Measurements from ENCODE around the gene UBL4B. TPM values are rescaled to one million over a fixed set of nuclear protein-coding genes. Genes with fewer than 3 reads are reported as not detected.

Gene UBL4B
- total and polyA plus RNA-seq, 9 donors: 0.31 TPM; not detected in 8

GRCh38 chr1:110158261-110158660, 46.0 kb downstream of the UBL4B start:
- no peak for DNase-seq
- WGBS, 3 donors: 59 to 76% (median 69%) methylated on average over 5 of the region's 5 CpGs
- intact Hi-C loops (cut with DNase I): no loop called here
- Histone ChIP-seq H3K27ac (no peak overlapping the region), H3K36me3 (no peaks in the 10 kb centered on the region), H3K9me3 (no peaks in the 10 kb centered on the region), H3K27me3 (no peaks in the 10 kb centered on the region), H3K4me3 (no peak overlapping the region), H3K4me1 (ENCODE audit: insufficient read depth) (no peaks in the 10 kb centered on the region)
- no peak for TF ChIP-seq EP300 (IDR thresholded peaks at IDR 0.05)
- TF ChIP-seq CTCF (IDR thresholded peaks at IDR 0.05): no peak
- no peak for TF ChIP-seq POLR2A (IDR thresholded peaks at IDR 0.05)

- Histone ChIP-seq H3K27me3 (no peaks in the 10 kb centered on the region), H3K4me1 (ENCODE audit: insufficient read depth) (no peaks in the 10 kb centered on the region), H3K9me3 (no peaks in the 10 kb centered on the region), H3K27ac (no peak overlapping the region), H3K36me3 (no peaks in the 10 kb centered on the region), H3K4me3 (no peak overlapping the region)
- intact Hi-C loops (cut with DNase I): no loop called here
- WGBS, 3 donors: 30 to 44% (median 41%) methylated on average over 2 of the region's 2 CpGs
- no peak for DNase-seq
- no peak for TF ChIP-seq EP300 (IDR thresholded peaks at IDR 0.05)
- TF ChIP-seq POLR2A (IDR thresholded peaks at IDR 0.05): no peak
Observed at GRCh38 chr1:110159168-110159567, 46.9 kb downstream of the UBL4B start.

GRCh38 chr1:110160538-110161100, 48.4 kb downstream of the UBL4B start:
- Histone ChIP-seq H3K36me3 (no peaks in the 10 kb centered on the region), H3K27ac (no peak overlapping the region), H3K4me3 (no peak overlapping the region), H3K4me1 (ENCODE audit: insufficient read depth) (no peaks in the 10 kb centered on the region), H3K27me3 (no peaks in the 10 kb centered on the region), H3K9me3 (no peaks in the 10 kb centered on the region)
- DNase-seq: no peak
- WGBS, 3 donors: 65 to 73% (median 70%) methylated on average over 10 of the region's 10 CpGs
- no peak for TF ChIP-seq EP300 (IDR thresholded peaks at IDR 0.05)
- no peak for TF ChIP-seq POLR2A (IDR thresholded peaks at IDR 0.05)
- no peak for TF ChIP-seq CTCF (IDR thresholded peaks at IDR 0.05)
- intact Hi-C loops (cut with DNase I): no loop called here

- no peaks in the 10 kb centered on the region for H3K36me3 ChIP-seq
- no peaks in the 10 kb centered on the region for H3K27me3 ChIP-seq
- H3K4me3 ChIP-seq: no peak overlapping the region
- no peaks in the 10 kb centered on the region for H3K9me3 ChIP-seq
- no peaks in the 10 kb centered on the region for H3K4me1 ChIP-seq (ENCODE audit: insufficient read depth)
- H3K27ac ChIP-seq: no peak overlapping the region
- TF ChIP-seq EP300 (IDR thresholded peaks at IDR 0.05): no peak
- DNase-seq: no peak
- intact Hi-C loops (cut with DNase I): no loop called here
- 77 to 82% (median 77%) methylated on average over 3 of the region's 3 CpGs for WGBS, 3 donors
Observed at GRCh38 chr1:110161165-110161564, 48.9 kb downstream of the UBL4B start.

- TF ChIP-seq EP300 (IDR thresholded peaks at IDR 0.05): no peak
- Histone ChIP-seq H3K36me3 (no peaks in the 10 kb centered on the region), H3K4me1 (ENCODE audit: insufficient read depth) (no peaks in the 10 kb centered on the region), H3K27me3 (no peaks in the 10 kb centered on the region), H3K4me3 (no peak overlapping the region), H3K9me3 (no peaks in the 10 kb centered on the region), H3K27ac (no peak overlapping the region)
- 75 to 82% (median 79%) methylated on average over 11 of the region's 11 CpGs for WGBS, 3 donors
- no peak for DNase-seq
- intact Hi-C loops (cut with DNase I): no loop called here
Observed at GRCh38 chr1:110161849-110162248, 49.6 kb downstream of the UBL4B start.

Other genes with a start within 250 kb of the UBL4B start
- 10 to 100 TPM; 24.2 to 57.6 (median 44.3) TPM for gene CSF1, start 201.6 kb upstream of the UBL4B start, total RNA-seq
- gene CSF1, start 201.6 kb upstream of the UBL4B start, polyA plus RNA-seq: 10 to 100 TPM; 13.1 to 48.6 TPM
- gene AHCYL1, start 127.7 kb upstream of the UBL4B start, total RNA-seq: 100 to 1,000 TPM in 2 of 7 donors, 10 to 100 TPM in 5; 41.1 to 113 (median 85.8) TPM
- 100 to 1,000 TPM in 1 of 2 donors, 10 to 100 TPM in 1; 41.8 to 103 TPM for gene AHCYL1, start 127.7 kb upstream of the UBL4B start, polyA plus RNA-seq
- gene STRIP1, start 77.8 kb upstream of the UBL4B start, total RNA-seq: 10 to 100 TPM; 35.1 to 46.7 (median 45.5) TPM
- 10 to 100 TPM; 21.6 to 27.4 TPM for gene STRIP1, start 77.8 kb upstream of the UBL4B start, polyA plus RNA-seq
- under 1 TPM in 4 of 7 donors, not detected in 3; 0.12 to 0.43 (median 0.29) TPM for gene ALX3, start 41.8 kb upstream of the UBL4B start, total RNA-seq
- under 1 TPM in 1 of 2 donors, not detected in 1; 0.36 TPM for gene ALX3, start 41.8 kb upstream of the UBL4B start, polyA plus RNA-seq
- under 1 TPM in 4 of 7 donors, not detected in 3; 0.05 to 0.15 (median 0.05) TPM for gene SLC6A17, start 38.1 kb downstream of the UBL4B start, total RNA-seq
- under 1 TPM; 0.03 to 0.06 TPM for gene SLC6A17, start 38.1 kb downstream of the UBL4B start, polyA plus RNA-seq
- gene KCNC4, start 97.9 kb downstream of the UBL4B start, total RNA-seq: 10 to 100 TPM in 5 of 7 donors, 1 to 10 TPM in 2; 5.5 to 18.0 (median 14.2) TPM
- 1 to 10 TPM; 3.2 to 5.0 TPM for gene KCNC4, start 97.9 kb downstream of the UBL4B start, polyA plus RNA-seq
- gene RBM15, start 226.9 kb downstream of the UBL4B start, total RNA-seq: 10 to 100 TPM; 21.2 to 28.7 (median 26.2) TPM
- gene RBM15, start 226.9 kb downstream of the UBL4B start, polyA plus RNA-seq: 1 to 10 TPM; 3.4 to 3.5 TPM

All from ovary (tissue), 9 donors.